ENCODE results near the gene WLS. TPM values are rescaled to one million over a fixed set of nuclear protein-coding genes. Genes with fewer than 3 reads are reported as not detected.
A peak's percentile ranks its signal among the peaks of the same experiment; 100 is the strongest.

Gene WLS
- total RNA-seq, 1 donor from 2014 or later: 99.6 TPM

DNA sequence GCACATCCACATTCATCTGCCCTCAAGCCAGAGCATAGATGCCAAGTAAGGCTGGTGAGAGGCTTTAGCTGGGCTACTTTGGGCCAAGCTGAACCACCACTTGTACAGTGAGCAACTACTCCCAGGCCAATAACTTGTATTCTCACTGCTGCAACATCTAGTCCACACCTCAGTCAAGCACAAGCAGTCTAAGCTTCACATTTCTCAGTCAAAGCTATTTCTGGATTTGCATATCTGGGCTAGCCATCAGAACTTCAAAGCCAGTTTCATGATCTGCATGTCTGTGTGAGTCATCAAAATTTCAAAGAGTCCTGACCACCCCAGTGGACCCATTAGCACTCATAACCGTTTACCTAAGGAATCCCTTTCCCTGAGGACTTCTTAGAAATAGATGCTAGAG lies 104.2 kb downstream of the WLS start:
- DNase-seq (ENCODE audit: low spot score): no peak
- TF ChIP-seq, protein P1, sequence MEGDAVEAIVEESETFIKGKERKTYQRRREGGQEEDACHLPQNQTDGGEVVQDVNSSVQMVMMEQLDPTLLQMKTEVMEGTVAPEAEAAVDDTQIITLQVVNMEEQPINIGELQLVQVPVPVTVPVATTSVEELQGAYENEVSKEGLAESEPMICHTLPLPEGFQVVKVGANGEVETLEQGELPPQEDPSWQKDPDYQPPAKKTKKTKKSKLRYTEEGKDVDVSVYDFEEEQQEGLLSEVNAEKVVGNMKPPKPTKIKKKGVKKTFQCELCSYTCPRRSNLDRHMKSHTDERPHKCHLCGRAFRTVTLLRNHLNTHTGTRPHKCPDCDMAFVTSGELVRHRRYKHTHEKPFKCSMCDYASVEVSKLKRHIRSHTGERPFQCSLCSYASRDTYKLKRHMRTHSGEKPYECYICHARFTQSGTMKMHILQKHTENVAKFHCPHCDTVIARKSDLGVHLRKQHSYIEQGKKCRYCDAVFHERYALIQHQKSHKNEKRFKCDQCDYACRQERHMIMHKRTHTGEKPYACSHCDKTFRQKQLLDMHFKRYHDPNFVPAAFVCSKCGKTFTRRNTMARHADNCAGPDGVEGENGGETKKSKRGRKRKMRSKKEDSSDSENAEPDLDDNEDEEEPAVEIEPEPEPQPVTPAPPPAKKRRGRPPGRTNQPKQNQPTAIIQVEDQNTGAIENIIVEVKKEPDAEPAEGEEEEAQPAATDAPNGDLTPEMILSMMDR (IDR thresholded peaks at IDR 0.05; ENCODE audit: unreplicated experiment): no peak
- peaks cover 16% of the 10 kb centered on the region for H3K36me3 Mint-ChIP-seq (ENCODE audit: low read depth, unreplicated experiment)
- H3K27ac Mint-ChIP-seq (ENCODE audit: unreplicated experiment): no peak overlapping the region
- no peak overlapping the region for H3K4me3 Mint-ChIP-seq (ENCODE audit: unreplicated experiment)
- no peaks in the 10 kb centered on the region for H3K9me3 Mint-ChIP-seq (ENCODE audit: unreplicated experiment)
- H3K4me1 Mint-ChIP-seq (ENCODE audit: unreplicated experiment): no peaks in the 10 kb centered on the region
- H3K27me3 Mint-ChIP-seq (ENCODE audit: unreplicated experiment): no peaks in the 10 kb centered on the region

DNA sequence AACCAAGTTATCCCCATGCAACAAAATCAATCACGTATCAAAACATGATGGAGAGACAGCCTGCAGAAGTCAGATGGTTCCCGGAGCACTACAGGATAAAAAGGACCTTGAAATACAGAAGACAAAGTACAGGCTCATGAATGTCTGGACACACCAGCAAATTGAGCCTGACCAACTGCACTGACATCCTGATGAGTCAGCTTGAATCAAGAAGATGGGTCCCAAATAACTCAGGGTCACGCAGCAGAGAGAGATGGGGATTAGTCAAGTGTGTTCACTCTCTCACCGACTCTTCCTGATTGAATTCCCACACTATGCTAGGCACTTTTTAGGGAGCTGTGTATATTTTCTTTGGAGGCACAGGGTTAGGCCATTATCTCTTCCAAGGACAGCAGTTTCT lies 110.8 kb downstream of the WLS start:
- Mint-ChIP-seq H3K36me3 (ENCODE audit: low read depth, unreplicated experiment) (no peaks in the 10 kb centered on the region), H3K27me3 (ENCODE audit: unreplicated experiment) (peaks cover 1% of the 10 kb centered on the region), H3K4me1 (ENCODE audit: unreplicated experiment) (peaks cover 8% of the 10 kb centered on the region), H3K27ac (ENCODE audit: unreplicated experiment) (no peak overlapping the region), H3K9me3 (ENCODE audit: unreplicated experiment) (no peaks in the 10 kb centered on the region), H3K4me3 (ENCODE audit: unreplicated experiment) (no peak overlapping the region)
- no peak for DNase-seq (ENCODE audit: low spot score)
- TF ChIP-seq, protein P1 (IDR thresholded peaks at IDR 0.05; ENCODE audit: unreplicated experiment): no peak

DNA sequence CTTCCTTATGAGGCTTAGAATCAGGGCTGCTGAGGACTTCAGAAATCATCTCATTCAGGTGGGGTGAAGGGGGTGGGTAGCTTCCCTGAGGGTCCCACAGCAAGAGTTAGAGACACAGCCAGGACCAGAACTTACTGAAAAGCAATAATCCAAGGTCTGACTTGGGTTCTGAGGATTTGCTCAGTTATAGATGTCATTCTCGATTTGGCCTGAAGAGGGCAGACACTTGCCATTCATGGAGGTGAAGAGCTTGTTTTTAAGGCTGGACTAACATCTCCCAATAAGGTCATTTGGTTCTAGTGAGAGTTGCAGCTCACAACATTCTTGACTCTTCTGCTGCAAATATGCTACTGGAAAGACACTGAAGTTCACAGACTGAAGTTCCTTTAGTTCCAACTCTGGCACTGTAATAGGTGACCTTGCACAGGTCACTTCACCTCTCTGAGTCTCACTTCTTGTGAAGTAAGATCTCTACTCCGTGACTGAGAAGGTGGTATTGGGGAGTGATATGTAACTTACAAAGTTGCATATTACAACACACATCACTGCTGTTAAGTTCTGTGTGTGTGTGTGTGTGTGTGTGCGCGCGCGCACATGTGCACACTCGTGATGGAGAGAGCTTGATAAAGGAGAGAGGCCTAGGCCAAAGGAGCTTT lies 112.1 kb downstream of the WLS start:
- Mint-ChIP-seq H3K9me3 (ENCODE audit: unreplicated experiment) (no peaks in the 10 kb centered on the region), H3K4me3 (ENCODE audit: unreplicated experiment) (no peak overlapping the region), H3K27ac (ENCODE audit: unreplicated experiment) (peak overlapping the region; percentile 6), H3K27me3 (ENCODE audit: unreplicated experiment) (peaks cover 1% of the 10 kb centered on the region), H3K36me3 (ENCODE audit: low read depth, unreplicated experiment) (no peaks in the 10 kb centered on the region), H3K4me1 (ENCODE audit: unreplicated experiment) (peaks cover 8% of the 10 kb centered on the region)
- TF ChIP-seq, protein P1 (IDR thresholded peaks at IDR 0.05; ENCODE audit: unreplicated experiment): peak; percentile 96
- DNase-seq (ENCODE audit: low spot score): peak; percentile 74

DNA sequence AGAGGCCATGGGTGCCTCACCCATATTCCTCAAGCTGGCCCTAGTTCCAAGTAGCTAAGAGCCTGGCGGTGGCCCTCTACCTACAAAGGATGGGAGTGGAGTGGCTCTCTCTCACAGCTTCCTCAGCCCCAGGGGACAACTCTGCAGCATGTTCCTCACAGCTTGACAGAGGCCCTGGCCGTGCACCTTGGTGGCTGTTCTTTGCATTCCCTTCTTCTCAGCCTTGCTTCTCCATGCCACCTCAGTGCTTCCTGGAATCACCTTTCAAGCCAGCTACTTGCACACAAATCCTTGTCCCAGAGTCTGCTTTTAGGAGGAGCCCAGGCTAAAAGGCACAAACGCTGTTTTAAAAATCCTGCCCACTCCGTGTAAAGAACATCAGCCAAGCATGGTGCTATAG lies 112.9 kb downstream of the WLS start:
- H3K9me3 Mint-ChIP-seq (ENCODE audit: unreplicated experiment): no peaks in the 10 kb centered on the region
- H3K27me3 Mint-ChIP-seq (ENCODE audit: unreplicated experiment): peaks cover 1% of the 10 kb centered on the region
- H3K4me1 Mint-ChIP-seq (ENCODE audit: unreplicated experiment): peaks cover 8% of the 10 kb centered on the region
- no peaks in the 10 kb centered on the region for H3K36me3 Mint-ChIP-seq (ENCODE audit: low read depth, unreplicated experiment)
- DNase-seq (ENCODE audit: low spot score): no peak
- TF ChIP-seq, protein P1 (IDR thresholded peaks at IDR 0.05; ENCODE audit: unreplicated experiment): no peak
- no peak overlapping the region for H3K27ac Mint-ChIP-seq (ENCODE audit: unreplicated experiment)
- no peak overlapping the region for H3K4me3 Mint-ChIP-seq (ENCODE audit: unreplicated experiment)

DNA sequence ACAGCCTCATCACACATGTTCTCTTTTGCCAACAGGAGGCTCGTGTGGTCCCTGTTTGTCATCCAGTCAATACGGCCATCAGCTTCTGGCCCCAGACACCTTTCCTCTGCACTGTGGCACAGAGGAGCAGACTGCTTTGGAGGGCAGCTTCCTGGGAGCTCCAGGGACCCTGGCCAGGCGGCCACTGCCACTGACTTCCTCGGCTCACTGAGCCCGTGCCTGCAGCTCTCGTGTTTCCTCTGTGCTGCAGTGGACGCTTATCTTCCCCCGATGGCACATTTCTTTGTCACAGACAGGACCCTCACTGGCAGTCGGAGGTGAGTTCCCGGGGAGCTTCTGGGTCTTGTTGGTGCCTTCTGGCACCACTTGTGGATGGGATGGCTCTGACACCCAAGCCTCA lies 114.9 kb downstream of the WLS start:
- no peaks in the 10 kb centered on the region for H3K9me3 Mint-ChIP-seq (ENCODE audit: unreplicated experiment)
- no peaks in the 10 kb centered on the region for H3K36me3 Mint-ChIP-seq (ENCODE audit: low read depth, unreplicated experiment)
- H3K4me1 Mint-ChIP-seq (ENCODE audit: unreplicated experiment): peaks cover 8% of the 10 kb centered on the region
- no peak for DNase-seq (ENCODE audit: low spot score)
- peaks cover 2% of the 10 kb centered on the region for H3K27me3 Mint-ChIP-seq (ENCODE audit: unreplicated experiment)
- no peak overlapping the region for H3K4me3 Mint-ChIP-seq (ENCODE audit: unreplicated experiment)
- H3K27ac Mint-ChIP-seq (ENCODE audit: unreplicated experiment): no peak overlapping the region
- TF ChIP-seq, protein P1 (IDR thresholded peaks at IDR 0.05; ENCODE audit: unreplicated experiment): no peak

Data from endothelial cell (in vitro differentiated cells).